Liver (tissue), 9 donors: Measurements from ENCODE around the gene FAM20C. TPM values are rescaled to one million over a fixed set of nuclear protein-coding genes. Genes with fewer than 3 reads are reported as not detected.

ENCODE experiments used
- DNase-seq: peaks from one replicate; pipeline ENCODE4 v3.0.0-alpha.2; 2017; ENCODE audit warnings: low spot score
- H3K27ac ChIP-seq, 2 donors: one replicate each; pipeline ENCODE4 v1.7.0; 2013; ENCODE audit warnings: inconsistent platforms in 2 of 2, low read length in 2 of 2, control low read depth in 1 of 2, low read depth in 1 of 2, mild to moderate bottlenecking in 1 of 2
- H3K27me3 ChIP-seq, 4 donors: one replicate each; pipeline versions ENCODE4 v1.6.1 to v1.7.0; 2013; ENCODE audit warnings: low read length in 3 of 4, inconsistent platforms in 1 of 4, mild to moderate bottlenecking in 1 of 4, moderate library complexity in 1 of 4; ENCODE audit not compliant: control insufficient read depth in 4 of 4, insufficient read depth in 4 of 4
- H3K36me3 ChIP-seq, 4 donors: one replicate each; pipeline versions ENCODE4 v1.6.1 to v1.7.0; 2013; ENCODE audit warnings: low read length in 3 of 4, mild to moderate bottlenecking in 3 of 4, low read depth in 1 of 4, moderate library complexity in 1 of 4; ENCODE audit not compliant: control insufficient read depth in 4 of 4, insufficient read depth in 3 of 4
- H3K4me1 ChIP-seq, 4 donors: one replicate each; pipeline versions ENCODE4 v1.6.1 to v1.7.0; 2013; ENCODE audit warnings: low read length in 3 of 4, mild to moderate bottlenecking in 3 of 4, moderate library complexity in 1 of 4; ENCODE audit not compliant: control insufficient read depth in 4 of 4, insufficient read depth in 4 of 4
- H3K4me3 ChIP-seq, 3 donors: one replicate each; pipeline versions ENCODE4 v1.6.1 to v1.7.0; 2013; ENCODE audit warnings: low read length in 3 of 3, control low read depth in 1 of 3, low read depth in 1 of 3, mild to moderate bottlenecking in 1 of 3
- H3K9ac ChIP-seq, 2 donors: one replicate each; pipeline ENCODE4 v1.7.0; 2013; ENCODE audit warnings: low read length in 2 of 2, mild to moderate bottlenecking in 2 of 2, moderate library complexity in 2 of 2, control low read depth in 1 of 2, low read depth in 1 of 2
- H3K9me3 ChIP-seq, 4 donors: one replicate each; pipeline versions ENCODE4 v1.6.1 to v1.7.0; 2013; ENCODE audit warnings: low read length in 3 of 4; ENCODE audit not compliant: control insufficient read depth in 4 of 4
- ATF3 ChIP-seq: IDR thresholded peaks from 2 replicates; pipeline ENCODE4 v1.6.1; 2016; ENCODE audit warnings: antibody characterized with exemption
- CTCF ChIP-seq: fragments of 150-350 bp; IDR thresholded peaks from 2 replicates; pipeline ENCODE4 v1.5.1; 2017; ENCODE audit warnings: improper control_type of control experiment, low read depth, low read length; ENCODE audit not compliant: missing input control
- EGR1 ChIP-seq, 2 donors: IDR thresholded peaks; 2 replicates each; pipeline ENCODE4 v1.6.1; 2016 to 2018; ENCODE audit warnings: antibody characterized with exemption in 2 of 2, low read depth in 2 of 2
- FOXA1 ChIP-seq: IDR thresholded peaks from 2 replicates; pipeline ENCODE4 v1.6.1; 2016; ENCODE audit warnings: antibody characterized with exemption
- FOXA2 ChIP-seq: IDR thresholded peaks from 2 replicates; pipeline ENCODE4 v1.6.1; 2016; ENCODE audit warnings: antibody characterized with exemption
- GABPA ChIP-seq, 2 donors: IDR thresholded peaks in 1 of 2; conservative IDR thresholded peaks in 1 of 2; 2 replicates each; pipeline ENCODE4 v1.6.1; 2016; ENCODE audit warnings: antibody characterized with exemption in 2 of 2, mild to moderate bottlenecking in 1 of 2, moderate library complexity in 1 of 2
- HNF4A ChIP-seq, 2 donors: conservative IDR thresholded peaks; 2 replicates each; pipeline ENCODE4 v1.6.1; 2016; ENCODE audit warnings: antibody characterized with exemption in 2 of 2, mild to moderate bottlenecking in 2 of 2
- HNF4G ChIP-seq: IDR thresholded peaks from 2 replicates; pipeline ENCODE4 v1.6.1; 2016; ENCODE audit warnings: antibody characterized with exemption
- JUND ChIP-seq, 2 donors: IDR thresholded peaks; 2 replicates each; pipeline ENCODE4 v1.6.1; 2016; ENCODE audit warnings: antibody characterized with exemption in 2 of 2
- NR2F2 ChIP-seq: IDR thresholded peaks from 2 replicates; pipeline ENCODE4 v1.6.1; 2016; ENCODE audit warnings: antibody characterized with exemption
- RAD21 ChIP-seq, 2 donors: IDR thresholded peaks; 2 replicates each; pipeline ENCODE4 v1.6.1; 2016; ENCODE audit warnings: antibody characterized with exemption in 2 of 2, mild to moderate bottlenecking in 2 of 2
- RXRA ChIP-seq, 2 donors: IDR thresholded peaks; 2 replicates each; pipeline ENCODE4 v1.6.1; 2017 to 2018; ENCODE audit warnings: antibody characterized with exemption in 2 of 2, mild to moderate bottlenecking in 1 of 2
- SP1 ChIP-seq: IDR thresholded peaks from 2 replicates; pipeline ENCODE4 v1.6.1; 2018; ENCODE audit warnings: antibody characterized with exemption, mild to moderate bottlenecking
- TAF1 ChIP-seq: conservative IDR thresholded peaks from 2 replicates; pipeline ENCODE4 v1.6.1; 2016; ENCODE audit warnings: antibody characterized with exemption, mild to moderate bottlenecking
- YY1 ChIP-seq: IDR thresholded peaks from 2 replicates; pipeline ENCODE4 v1.6.1; 2016; ENCODE audit warnings: antibody characterized with exemption, mild to moderate bottlenecking
- ZBTB33 ChIP-seq: IDR thresholded peaks from 2 replicates; pipeline ENCODE4 v1.6.1; 2016; ENCODE audit warnings: antibody characterized with exemption
- WGBS: extraction: QIAGEN DNeasy Blood & Tissue Kit; methylation state at CpG from one replicate; pipeline ENCODE4 v1.1.7; 2013; 5-methylcytosine and 5-hydroxymethylcytosine counted together
- polyA plus RNA-seq, 2 donors: library from polyadenylated mRNA; stranded (reverse) in 1 of 2; unstranded in 1 of 2; fragments of 200-250 nt in 1 of 2; fragments of >200 nt in 1 of 2; fragmentation: Nextera tagmentation in 1 of 2; extraction: Ambion mirVana in 1 of 2; gene quantifications; one replicate each; pipeline versions ENCODE4 v1.2.1 to v1.2.3, GENCODE V29; 2013 to 2015
- total RNA-seq, 2 donors: library from RNA; depleted of rRNA; stranded (reverse); fragments of >200 nt; gene quantifications; one replicate each; pipeline ENCODE4 v1.2.3, GENCODE V29; 2014
- TF ChIP-seq, protein P1 (sequence below): IDR thresholded peaks from 2 replicates; pipeline ENCODE4 v1.6.1; 2016; ENCODE audit warnings: antibody characterized with exemption, mild to moderate bottlenecking
- TF ChIP-seq, protein P2 (sequence below): IDR thresholded peaks from 2 replicates; pipeline ENCODE4 v1.6.1; 2016; ENCODE audit warnings: antibody characterized with exemption
- donor health status: healthy.
- donor health status: healthy.
- donor health status: healthy.
- donor health status: healthy.
- donor health status: healthy.

FAM20C gene
- total and polyA plus RNA-seq, 4 donors: 13.4 to 40.4 (median 31.5) TPM

- no peaks in the 10 kb centered on the region for H3K4me1 ChIP-seq
- no peak for TF ChIP-seq FOXA2
- no peak for TF ChIP-seq ATF3
- no peak for TF ChIP-seq RXRA (IDR thresholded peaks at IDR 0.05)
- no peak for TF ChIP-seq CTCF
- no peak for TF ChIP-seq HNF4G
- TF ChIP-seq GABPA (IDR thresholded peaks at IDR 0.05 in 1 of 2, conservative IDR thresholded peaks at IDR 0.05 in 1 of 2): no peak
- no peak for TF ChIP-seq ZBTB33
- TF ChIP-seq, protein P1, sequence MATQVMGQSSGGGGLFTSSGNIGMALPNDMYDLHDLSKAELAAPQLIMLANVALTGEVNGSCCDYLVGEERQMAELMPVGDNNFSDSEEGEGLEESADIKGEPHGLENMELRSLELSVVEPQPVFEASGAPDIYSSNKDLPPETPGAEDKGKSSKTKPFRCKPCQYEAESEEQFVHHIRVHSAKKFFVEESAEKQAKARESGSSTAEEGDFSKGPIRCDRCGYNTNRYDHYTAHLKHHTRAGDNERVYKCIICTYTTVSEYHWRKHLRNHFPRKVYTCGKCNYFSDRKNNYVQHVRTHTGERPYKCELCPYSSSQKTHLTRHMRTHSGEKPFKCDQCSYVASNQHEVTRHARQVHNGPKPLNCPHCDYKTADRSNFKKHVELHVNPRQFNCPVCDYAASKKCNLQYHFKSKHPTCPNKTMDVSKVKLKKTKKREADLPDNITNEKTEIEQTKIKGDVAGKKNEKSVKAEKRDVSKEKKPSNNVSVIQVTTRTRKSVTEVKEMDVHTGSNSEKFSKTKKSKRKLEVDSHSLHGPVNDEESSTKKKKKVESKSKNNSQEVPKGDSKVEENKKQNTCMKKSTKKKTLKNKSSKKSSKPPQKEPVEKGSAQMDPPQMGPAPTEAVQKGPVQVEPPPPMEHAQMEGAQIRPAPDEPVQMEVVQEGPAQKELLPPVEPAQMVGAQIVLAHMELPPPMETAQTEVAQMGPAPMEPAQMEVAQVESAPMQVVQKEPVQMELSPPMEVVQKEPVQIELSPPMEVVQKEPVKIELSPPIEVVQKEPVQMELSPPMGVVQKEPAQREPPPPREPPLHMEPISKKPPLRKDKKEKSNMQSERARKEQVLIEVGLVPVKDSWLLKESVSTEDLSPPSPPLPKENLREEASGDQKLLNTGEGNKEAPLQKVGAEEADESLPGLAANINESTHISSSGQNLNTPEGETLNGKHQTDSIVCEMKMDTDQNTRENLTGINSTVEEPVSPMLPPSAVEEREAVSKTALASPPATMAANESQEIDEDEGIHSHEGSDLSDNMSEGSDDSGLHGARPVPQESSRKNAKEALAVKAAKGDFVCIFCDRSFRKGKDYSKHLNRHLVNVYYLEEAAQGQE: no peak
- no peak for TF ChIP-seq SP1
- no peak for TF ChIP-seq JUND (IDR thresholded peaks at IDR 0.05)
- TF ChIP-seq, protein P2, sequence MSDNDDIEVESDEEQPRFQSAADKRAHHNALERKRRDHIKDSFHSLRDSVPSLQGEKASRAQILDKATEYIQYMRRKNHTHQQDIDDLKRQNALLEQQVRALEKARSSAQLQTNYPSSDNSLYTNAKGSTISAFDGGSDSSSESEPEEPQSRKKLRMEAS: no peak
- no peak for TF ChIP-seq FOXA1
- no peak for TF ChIP-seq EGR1 (IDR thresholded peaks at IDR 0.05; ENCODE audit: low read depth in 2 of 2)
- no peak for TF ChIP-seq RAD21 (IDR thresholded peaks at IDR 0.05)
- no peak for TF ChIP-seq YY1
- TF ChIP-seq TAF1: no peak
- TF ChIP-seq HNF4A (conservative IDR thresholded peaks at IDR 0.05): no peak
- no peak for TF ChIP-seq NR2F2
- no peaks in the 10 kb centered on the region for H3K27me3 ChIP-seq
- H3K9me3 ChIP-seq: no peaks in the 10 kb centered on the region
- no peak overlapping the region for H3K9ac ChIP-seq
- 96% methylated on average over 44 of the region's 44 CpGs for whole genome bisulfite sequencing
- no peak overlapping the region for H3K4me3 ChIP-seq
- peaks cover 17 to 69% (median 35%) of the 10 kb centered on the region in 4 donors for H3K36me3 ChIP-seq
- H3K27ac ChIP-seq: no peak overlapping the region
- no peak for DNase-seq
These were observed 63.5 kb downstream of the FAM20C start for GRCh38 chr7:255721-256361.
